GF-D8 (cell line): ENCODE results near the gene HYAL3.
A peak's percentile ranks its signal among the peaks of the same experiment; 100 is the strongest.
"Not testable (repeated sequence)": the region's sequence is repeated elsewhere in the genome, so short reads cannot be mapped to it uniquely, and the experiment has no call there.

Source experiments
- DNase-seq: peaks from one replicate; lab custom pipeline; 2025; lab: John Stamatoyannopoulos, UW

The HYAL3 gene

DNA sequence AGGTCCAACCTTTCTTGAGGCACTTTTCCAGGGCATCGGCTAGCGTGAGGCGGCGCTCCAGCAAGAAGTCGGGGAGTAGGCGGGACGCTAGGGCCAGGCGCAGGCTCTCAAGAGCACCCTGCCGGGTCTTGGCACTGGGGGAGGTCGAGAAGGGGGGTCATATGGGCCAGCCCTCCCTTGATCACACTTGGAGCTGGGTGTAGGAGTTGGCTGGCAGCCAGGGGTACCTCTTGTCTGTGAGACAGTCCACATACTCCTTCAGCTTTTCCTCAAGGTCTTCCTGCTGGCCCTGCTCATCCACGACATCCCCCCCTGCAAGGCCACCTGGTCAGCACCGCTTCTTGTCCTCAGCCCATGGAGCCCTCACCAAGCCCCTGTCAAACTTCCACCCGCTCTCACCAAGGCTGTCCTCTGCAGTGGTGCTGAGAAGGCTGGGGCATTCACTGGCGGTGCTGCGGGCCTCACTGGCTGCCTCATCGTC lies 9.0 kb downstream of the HYAL3 start:
- DNase-seq: no peak

DNA sequence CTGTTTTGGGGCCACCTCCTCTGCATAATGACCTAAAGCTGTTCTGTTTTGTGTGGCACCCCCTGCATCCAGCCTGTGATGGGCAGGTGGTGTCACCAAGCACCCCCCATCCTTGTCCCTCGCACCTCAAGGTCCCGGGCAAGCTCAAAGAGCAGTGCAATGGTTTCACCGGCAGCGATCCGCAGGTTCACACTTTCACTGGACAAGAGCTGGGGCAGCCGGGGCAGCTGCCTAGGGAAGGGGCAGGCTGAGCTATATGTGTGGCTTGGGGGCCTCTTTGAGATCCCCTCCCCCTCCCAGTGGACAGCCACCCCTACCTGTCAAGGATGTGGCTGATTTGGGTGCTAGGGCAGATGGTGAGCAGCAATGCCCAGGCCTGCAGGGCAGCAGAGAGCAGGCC lies 10.1 kb downstream of the HYAL3 start:
- no peak for DNase-seq

DNA sequence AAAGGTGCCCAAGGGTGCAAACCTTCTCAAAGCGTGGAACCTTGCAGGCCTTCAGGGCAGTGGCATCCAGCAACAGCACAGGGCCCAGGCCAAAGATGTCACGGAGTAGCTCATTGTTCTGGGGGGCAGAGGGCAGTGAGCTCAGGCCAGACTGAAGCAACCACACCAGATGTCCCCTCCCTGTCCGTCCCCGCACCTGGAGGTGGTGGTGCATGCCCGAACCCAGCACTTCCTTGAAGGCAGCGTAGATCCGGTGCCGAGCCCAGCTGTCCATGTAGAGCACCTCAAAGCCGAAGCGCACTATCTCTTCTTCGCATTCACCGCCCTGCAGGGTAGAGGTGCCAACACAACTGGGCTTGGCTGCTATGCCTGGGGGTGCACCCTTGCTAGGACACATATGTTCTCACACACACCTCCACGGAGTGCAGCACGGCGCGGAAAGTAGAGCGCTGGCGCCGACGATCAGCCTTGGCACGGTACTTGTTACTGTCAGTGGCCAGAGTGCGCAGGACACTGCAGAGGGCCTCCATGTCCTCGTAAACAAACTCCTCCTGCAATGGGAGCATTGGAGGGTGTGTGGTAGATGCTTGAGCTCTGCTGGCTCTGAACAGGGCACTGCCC lies 10.7 kb downstream of the HYAL3 start:
- DNase-seq: no peak

DNA sequence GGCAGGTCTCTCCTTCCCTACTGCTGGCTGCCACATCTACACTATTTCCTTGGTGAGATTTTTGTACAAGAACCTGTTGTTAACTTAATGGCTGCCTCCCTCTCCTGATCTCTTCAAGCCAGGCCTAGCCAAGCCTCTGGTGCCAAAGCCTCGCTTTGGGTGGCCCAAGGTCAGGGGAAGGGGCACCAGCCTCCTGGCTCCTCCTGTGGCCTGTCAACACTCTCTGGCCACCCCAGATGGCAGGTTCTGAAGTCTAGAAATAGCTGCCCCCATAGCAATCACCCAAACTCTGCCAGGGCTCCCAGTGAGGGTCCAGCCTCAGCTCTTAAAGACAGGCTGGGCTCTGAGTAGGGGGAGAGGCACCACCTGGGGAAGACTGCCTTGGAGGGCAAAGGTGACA lies 11.9 kb downstream of the HYAL3 start:
- DNase-seq: no peak

DNA sequence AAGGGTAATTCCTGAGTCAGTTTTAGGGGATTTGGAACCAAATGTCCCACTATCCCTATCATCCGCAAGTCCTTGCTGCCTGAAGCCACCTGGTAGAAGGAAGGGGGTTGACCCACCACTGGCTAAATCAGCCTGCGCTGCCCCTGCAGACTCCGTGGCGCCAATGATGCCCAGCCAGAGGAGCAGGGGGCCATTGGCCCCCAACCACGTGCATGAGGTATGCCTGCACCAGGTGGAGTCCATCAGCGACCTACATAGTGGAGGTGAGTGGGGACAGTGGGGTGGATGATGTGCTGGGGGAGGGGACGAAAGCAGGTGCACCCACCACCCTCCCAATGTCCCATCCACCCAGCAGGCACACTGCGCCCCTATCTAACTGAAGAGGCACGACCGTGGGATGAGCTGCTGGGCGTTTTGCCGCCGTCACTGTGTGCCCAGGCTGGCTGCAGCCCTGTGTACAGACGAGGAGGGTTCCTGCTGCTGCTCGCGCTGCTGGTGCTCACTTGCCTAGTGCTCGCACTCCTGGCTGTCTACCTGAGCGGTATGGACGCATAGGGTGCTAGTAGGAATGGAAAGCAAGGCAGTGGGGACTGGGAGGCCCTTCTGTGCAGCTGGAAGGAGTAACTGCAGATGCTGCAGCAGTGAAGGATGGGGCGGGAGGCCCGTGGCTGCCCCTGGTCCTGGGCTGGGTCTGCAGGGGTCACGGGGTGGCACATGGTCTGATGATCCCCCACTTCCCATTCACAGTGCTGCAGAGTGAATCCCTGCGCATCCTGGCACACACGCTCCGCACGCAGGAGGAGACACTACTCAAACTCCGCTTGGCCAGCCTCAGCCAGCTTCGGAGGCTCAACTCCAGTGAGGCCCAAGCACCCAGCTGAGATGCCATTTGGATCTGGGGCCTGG lies 12.6 kb downstream of the HYAL3 start:
- DNase-seq: no peak

DNA sequence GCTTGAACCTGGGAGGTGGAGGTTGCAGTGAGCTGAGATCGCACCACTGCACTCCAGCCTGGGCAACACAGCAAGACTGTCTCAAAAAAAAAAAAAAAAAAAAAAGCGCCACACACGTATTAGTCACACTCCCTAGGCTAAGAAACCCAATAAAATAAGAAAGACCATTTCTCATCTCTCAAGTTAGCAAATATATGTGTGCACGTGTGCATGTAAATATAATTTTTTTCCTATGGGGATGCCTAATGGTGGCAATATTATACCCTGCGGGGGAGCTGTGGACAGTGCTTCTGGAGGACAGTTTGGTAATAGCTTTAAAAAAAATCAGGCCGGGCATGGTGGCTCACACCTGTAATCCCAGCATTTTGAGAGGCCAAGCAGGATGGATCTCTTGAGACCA lies 15.1 kb downstream of the HYAL3 start:
- DNase-seq: not testable (repeated sequence)

DNA sequence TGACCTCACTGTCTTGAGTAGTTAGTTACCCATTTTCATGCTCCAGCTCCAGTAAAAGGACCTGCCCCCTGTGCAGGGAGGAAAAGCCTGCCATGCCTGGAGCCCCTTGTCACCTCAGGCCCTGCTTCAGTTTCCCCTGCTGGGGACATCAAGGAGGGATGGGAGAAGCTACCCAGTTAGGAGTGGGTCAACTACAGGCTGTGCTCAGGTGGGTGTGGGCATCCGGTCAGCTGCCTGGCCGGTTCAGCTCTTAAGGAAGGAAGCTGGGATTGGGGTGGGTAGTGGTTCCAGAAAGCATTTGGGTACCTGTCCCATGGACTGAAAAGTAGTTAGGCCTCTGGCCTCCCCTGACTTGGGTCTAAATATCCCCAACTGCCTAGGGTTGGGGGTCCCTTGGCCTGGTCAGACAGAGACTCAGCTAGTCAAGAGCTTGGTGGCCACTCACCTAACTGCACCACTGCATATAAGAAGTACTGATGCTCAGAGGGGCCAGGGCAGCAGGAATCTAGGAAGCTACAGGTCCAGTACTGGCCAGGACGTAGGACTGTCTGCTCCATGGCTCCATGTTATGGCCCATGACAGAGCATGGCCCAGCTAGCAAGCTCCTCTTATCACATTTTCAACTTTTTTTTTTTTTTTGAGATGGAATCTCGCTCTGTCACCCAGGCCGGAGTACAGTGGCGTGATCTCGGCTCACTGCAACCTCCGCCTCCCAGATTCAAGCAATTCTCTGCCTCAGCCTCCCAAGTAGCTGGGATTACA lies 19.8 kb downstream of the HYAL3 start:
- no peak for DNase-seq

DNA sequence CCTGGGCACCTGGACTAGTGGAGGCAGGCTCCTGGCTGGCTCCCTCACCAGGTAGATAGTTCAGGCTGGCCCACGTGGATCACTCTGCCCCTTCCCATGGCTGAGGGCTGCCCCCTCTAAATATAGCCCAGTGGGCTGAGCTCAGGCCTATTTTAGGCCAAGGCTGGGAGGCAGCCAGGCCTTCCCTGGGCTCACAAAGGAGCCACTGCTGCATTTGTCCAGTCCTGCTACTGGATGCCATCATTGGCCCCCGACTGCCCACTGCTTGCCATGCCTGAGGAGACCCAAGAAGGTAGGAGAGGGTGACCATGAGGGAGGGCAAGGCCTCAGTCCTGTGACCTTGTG lies 20.4 kb downstream of the HYAL3 start, which contains the start of gene LSMEM2:
Gene LSMEM2, plus strand, starts transcription at position 208 of the 345 bp plus-strand sequence. Its CDS starts 27 bp downstream, at position 235.
- no peak for DNase-seq

DNA sequence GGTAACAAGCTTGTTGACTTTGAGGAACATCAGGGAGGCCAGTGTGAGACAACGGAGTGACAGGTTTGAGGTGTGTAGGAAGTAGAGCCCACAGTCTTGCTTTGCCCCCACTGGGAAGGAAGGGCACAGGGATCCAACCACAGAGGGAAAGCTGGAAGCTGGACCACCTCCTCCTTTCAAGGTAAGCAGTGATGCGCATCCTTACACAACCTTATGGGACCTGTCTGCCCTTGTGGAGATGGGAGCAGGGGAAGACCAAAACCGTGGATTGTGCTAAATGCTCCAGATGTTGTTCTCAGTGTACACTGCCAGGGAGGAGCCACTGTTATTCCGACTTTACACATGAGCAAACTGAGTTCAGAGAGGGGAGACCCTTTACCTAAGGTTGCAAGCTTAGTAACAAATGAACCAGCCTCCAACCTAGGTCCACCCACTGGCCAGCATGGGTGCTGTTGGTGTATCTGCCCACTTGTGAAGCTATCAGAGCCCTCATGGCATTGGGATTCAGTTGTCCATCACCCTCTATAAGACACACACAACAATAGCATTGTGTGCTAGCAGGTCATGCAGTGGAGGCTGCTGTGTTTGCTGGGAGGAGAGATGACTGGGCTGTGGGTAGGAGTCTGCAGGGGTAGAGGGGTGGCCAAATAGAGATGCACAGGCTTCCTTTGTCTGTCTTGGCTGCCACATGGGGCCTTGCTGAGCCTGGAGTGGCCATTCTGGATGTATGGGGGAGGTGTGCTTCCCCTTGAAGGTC lies 20.9 kb downstream of the HYAL3 start:
- no peak for DNase-seq

DNA sequence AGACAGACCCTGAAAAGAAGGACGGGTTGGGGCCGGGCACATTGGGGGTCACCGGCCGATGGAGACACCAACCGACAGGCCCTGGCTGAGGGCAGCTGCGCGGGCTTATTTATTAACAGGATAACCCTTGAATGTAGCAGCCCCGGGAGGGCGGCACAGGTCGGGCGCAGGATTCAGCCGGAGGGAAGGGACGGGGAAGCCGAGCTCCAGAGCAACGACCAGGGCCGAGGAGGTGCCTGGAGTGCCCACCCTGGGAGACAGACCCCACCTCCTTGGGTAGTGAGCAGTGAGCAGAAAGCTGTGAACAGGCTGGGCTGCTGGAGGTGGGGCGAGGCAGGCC lies 22.5 kb downstream of the HYAL3 start:
- DNase-seq: no peak

DNA sequence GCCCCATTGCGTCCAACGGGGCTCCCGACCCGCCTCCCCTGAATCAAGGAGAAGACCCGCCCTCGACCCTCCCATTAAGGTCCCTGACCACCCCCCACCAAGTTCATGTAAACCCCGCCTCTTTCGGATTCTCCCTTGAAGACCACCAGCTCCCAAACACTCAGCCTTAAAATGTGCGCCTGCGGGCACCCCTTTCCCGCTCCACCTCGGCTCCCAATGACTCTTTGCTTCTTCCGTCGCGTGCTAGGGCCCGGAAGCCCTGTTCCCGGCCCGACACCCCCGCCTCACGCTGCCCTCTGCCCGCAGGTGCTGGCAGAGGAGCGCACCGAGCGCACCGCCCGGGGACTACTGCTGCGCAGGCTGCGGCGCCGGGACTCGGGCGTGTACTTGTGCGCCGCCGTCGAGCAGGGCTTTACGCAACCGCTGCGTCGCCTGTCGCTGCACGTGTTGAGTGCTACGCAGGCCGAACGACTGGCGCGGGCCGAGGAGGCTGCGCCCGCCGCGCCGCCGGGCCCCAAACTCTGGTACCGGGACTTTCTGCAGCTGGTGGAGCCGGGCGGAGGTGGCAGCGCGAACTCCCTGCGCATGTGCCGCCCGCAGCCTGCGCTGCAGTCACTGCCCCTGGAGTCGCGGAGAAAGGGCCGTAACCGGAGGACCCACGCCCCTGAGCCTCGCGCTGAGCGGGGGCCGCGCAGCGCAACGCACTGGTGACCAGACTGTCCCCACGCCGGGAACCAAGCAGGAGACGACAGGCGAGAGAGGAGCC lies 23.0 kb downstream of the HYAL3 start:
- no peak for DNase-seq

DNA sequence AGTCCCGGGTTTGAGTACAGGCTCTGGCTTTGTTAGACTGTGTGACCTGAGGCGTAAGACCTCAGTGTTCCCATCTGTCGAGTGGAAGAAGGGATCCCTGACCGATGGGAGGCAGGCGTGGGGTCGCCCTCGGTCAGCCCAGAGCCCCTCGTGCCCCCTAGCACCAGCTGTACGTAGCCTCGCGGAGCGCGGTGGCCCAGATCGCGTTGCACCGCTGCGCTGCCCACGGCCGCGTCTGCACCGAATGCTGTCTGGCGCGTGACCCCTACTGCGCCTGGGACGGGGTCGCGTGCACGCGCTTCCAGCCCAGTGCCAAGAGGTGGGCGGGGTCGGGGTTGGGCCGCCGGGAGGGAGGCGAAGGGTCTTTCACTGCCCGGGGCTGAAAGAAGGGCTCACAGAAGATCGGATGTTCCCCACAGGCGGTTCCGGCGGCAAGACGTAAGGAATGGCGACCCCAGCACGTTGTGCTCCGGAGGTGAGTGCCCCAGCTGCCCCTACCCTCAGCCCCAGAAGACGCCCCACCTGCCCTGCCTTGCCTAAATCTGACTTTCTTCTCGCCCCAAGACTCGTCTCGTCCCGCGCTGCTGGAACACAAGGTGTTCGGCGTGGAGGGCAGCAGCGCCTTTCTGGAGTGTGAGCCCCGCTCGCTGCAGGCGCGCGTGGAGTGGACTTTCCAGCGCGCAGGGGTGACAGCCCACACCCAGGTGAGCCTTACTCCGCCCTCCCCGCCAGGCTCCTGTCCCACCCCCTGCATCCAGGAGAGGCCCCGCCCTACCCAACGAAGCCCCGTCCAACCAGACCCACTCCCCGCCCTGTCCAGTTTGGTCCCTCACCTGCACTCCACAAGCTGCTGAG lies 23.8 kb downstream of the HYAL3 start:
- DNase-seq: no peak

DNA sequence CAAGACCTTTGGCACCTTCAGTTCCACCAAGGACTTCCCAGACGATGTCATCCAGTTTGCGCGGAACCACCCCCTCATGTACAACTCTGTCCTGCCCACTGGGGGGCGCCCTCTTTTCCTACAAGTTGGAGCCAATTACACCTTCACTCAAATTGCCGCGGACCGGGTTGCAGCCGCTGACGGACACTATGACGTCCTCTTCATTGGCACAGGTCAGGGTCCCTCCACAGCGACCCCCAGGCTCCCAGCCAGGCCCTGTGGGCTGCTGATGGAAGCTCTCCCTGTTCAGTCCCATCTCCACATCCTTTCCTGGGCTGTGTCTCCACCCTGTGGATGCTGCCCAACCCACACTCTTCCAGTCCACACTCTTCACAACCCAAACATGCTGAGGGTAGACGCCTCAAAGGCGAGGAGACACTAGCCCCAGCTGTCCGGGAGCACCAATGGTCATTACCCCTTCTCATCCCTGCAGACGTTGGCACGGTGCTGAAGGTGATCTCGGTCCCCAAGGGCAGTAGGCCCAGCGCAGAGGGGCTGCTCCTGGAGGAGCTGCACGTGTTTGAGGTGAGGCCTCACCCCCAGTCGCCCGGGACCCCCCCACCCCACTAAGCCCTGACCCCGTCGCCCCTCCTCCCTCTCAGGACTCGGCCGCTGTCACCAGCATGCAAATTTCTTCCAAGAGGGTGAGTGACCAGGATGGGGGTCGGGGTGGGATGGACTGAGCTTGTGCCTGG lies 24.7 kb downstream of the HYAL3 start:
- peak; percentile 19 for DNase-seq

DNA sequence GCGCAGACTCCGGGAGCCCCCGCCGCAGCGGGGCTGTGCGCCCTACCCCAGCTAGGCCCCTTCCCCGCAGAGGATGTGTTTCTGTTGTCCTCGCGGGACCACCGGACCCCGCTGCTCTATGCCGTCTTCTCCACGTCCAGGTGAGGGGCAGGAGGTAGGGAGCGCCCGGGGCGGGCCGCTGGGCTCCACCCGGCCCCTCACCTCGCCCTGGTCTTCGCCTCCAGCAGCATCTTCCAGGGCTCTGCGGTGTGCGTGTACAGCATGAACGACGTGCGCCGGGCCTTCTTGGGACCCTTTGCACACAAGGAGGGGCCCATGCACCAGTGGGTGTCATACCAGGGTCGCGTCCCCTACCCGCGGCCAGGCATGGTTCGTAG lies 25.5 kb downstream of the HYAL3 start:
- no peak for DNase-seq

DNA sequence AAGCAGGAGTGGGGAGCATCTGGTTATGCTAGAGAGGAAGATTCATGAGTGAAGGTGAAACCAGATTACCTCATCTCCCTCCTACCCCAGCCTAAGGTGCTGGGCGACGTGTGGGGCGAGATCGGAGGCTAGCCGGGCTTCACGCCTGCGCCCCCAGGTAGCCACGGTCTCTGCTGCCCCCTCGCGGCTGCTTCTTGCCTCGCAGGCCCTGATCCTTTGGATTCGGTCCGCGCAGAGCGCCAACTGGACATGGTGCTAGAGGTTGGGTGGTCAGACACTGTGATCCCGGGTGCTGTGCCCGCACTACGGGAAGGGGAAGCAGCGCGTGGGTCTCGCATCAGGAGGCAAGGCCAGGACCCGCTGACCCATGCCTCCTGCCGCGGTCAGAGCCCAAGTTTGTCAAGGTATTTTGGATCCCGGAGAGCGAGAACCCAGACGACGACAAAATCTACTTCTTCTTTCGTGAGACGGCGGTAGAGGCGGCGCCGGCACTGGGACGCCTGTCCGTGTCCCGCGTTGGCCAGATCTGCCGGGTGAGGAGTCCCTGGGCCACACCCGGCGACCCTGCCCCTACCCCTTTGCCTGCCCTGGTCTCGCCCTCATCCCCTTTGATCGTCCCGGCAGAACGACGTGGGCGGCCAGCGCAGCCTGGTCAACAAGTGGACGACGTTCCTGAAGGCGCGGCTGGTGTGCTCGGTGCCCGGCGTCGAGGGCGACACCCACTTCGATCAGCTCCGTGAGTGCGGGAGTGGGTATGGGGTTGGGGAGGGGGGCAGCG lies 26.1 kb downstream of the HYAL3 start:
- DNase-seq: peak; percentile 9

DNA sequence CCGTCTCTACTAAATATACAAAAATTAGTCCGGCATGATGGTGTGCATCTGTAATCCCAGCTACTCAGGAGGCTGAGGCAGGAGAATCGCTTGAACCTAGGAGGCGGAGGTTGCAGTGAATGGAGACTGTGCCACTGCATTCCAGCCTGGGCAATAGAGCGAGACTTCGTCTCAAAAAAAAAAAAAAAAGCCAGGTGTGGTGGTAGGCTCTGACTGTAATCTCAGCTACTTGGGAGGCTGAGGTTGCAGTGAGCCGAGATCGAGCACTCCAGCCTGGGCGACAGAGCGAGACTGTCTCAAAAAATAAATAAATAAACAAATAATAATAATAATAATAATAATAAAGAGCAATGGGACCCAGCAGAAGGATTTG lies 26.7 kb downstream of the HYAL3 start:
- DNase-seq: not testable (repeated sequence)

DNA sequence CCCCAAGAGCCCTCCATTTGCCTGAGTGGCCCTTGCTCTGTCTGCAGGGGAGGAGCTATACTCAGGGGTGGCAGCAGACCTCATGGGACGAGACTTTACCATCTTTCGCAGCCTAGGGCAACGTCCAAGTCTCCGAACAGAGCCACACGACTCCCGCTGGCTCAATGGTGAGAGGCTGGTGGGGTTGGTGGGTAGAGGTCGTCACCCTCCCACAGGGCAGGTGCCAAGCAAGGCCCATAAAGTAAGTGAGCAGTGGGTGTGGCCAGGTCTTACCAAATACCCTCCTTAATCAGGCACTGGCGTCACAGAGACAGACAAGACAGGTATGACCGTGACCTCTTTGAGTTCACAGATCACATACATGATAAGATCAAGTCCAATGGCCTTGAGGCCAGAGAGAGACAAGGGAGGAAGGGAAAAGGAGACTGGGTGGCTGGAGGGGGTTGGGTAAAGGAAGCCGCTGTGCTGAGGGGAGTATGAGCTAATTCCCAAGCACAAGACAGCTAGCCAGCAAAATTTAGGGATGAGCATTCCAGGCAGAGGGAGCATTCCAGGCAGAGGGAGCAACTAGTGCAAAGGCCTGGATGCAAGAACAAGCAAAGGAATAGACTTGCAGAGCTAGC lies 27.8 kb downstream of the HYAL3 start:
- no peak for DNase-seq

DNA sequence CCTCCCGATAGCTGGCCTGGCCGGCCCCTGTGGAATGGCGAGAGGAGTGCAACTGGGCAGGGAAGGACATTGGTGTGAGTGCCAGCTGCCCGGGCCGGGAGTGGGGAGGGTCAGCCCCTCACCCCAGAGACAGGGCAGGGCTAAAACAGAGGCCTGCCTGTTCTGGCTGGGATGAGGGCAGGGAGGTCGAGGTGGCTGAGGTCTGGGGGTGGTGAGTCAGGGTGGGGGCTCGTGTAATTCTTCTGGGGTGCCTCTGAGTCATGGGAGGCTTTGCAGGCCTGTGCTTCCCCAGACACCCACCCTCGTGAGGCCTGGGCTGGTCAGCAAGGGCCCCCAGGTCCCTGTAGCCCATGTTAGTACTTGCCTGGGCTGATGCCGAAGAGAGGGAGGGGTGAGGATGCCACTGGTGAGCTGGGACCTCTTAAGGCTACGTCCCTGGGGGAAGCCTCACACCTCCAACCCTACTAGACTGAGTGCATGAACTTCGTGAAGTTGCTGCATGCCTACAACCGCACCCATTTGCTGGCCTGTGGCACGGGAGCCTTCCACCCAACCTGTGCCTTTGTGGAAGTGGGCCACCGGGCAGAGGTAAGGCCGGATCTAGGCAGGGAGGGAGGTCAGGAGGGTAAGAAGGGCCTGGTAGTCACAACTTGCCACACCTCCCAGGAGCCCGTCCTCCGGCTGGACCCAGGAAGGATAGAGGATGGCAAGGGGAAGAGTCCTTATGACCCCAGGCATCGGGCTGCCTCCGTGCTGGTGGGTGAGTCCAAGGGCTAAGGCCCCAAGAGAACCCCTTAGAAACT lies 28.6 kb downstream of the HYAL3 start:
- no peak for DNase-seq
